Neural cell (in vitro differentiated cells): ENCODE data around the gene CACNA1S. TPM values are rescaled to one million over a fixed set of nuclear protein-coding genes. Genes with fewer than 3 reads are reported as not detected.

ENCODE experiments used
- H2AFZ ChIP-seq: fragments of 200-600, 300-800 bp; sonication (generic), shearing (Covaris generic); 2 replicates; pipeline ENCODE4 v1.6.0; 2014; ENCODE audit warnings: low read depth, mild to moderate bottlenecking, antibody characterized with exemption, low read length, moderate library complexity
- H3F3A ChIP-seq: fragments of 200-600 bp; shearing (Covaris generic); 2 replicates; pipeline ENCODE4 v1.6.1; 2016; ENCODE audit warnings: mild to moderate bottlenecking, moderate library complexity, mixed read lengths, antibody characterized with exemption, low read length; ENCODE audit not compliant: insufficient read depth, poor library complexity, severe bottlenecking
- H3K27ac ChIP-seq: fragments of 200-600, 300-800 bp; sonication (generic), shearing (Covaris generic); 2 replicates; pipeline ENCODE4 v1.5.1; 2014; ENCODE audit warnings: mild to moderate bottlenecking, low read length, moderate library complexity
- H3K27me3 ChIP-seq: fragments of 300-800, 200-600 bp; sonication (generic), shearing (Covaris generic); 2 replicates; pipeline ENCODE4 v1.6.0; 2014; ENCODE audit warnings: mild to moderate bottlenecking, low read depth, low read length, moderate library complexity; ENCODE audit not compliant: insufficient read depth
- H3K36me3 ChIP-seq: fragments of 300-800, 200-600 bp; sonication (generic), shearing (Covaris generic); 2 replicates; pipeline ENCODE4 v1.5.1; 2014; ENCODE audit warnings: mild to moderate bottlenecking, antibody characterized with exemption, low read length, moderate library complexity; ENCODE audit not compliant: insufficient read depth
- H3K4me2 ChIP-seq: fragments of 300-800, 200-600 bp; sonication (generic), shearing (Covaris generic); 2 replicates; pipeline ENCODE4 v1.6.0; 2014; ENCODE audit warnings: mild to moderate bottlenecking, low read length
- H3K4me3 ChIP-seq: fragments of 300-800, 200-600 bp; sonication (generic), shearing (Covaris generic); 2 replicates; pipeline ENCODE4 v1.5.1; 2014; ENCODE audit warnings: mild to moderate bottlenecking, low read length, moderate library complexity
- H3K79me2 ChIP-seq: fragments of 200-600 bp; shearing (Covaris generic); replicated peaks from 2 replicates; pipeline ENCODE4 v1.6.0; 2014; ENCODE audit warnings: mild to moderate bottlenecking, low read length, moderate library complexity; ENCODE audit not compliant: insufficient read depth
- H3K9ac ChIP-seq: fragments of 300-800, 200-600 bp; sonication (generic), shearing (Covaris generic); 2 replicates; pipeline ENCODE4 v1.6.1; 2016; ENCODE audit warnings: mild to moderate bottlenecking, low read length, mixed read lengths
- H3K9me2 ChIP-seq: fragments of 200-600 bp; shearing (Covaris generic); 2 replicates; pipeline ENCODE4 v1.6.1; 2016; ENCODE audit warnings: mild to moderate bottlenecking, low read length, mixed read lengths; ENCODE audit not compliant: insufficient read depth
- H3K9me3 ChIP-seq: fragments of 200-600, 300-800 bp; sonication (generic), shearing (Covaris generic); 2 replicates; pipeline ENCODE4 v1.6.1; 2016; ENCODE audit warnings: mild to moderate bottlenecking, mixed run types, low read length, moderate library complexity, mixed read lengths
- H4K20me1 ChIP-seq: fragments of 200-600 bp; shearing (Covaris generic); 2 replicates; pipeline ENCODE4 v1.6.1; 2016; ENCODE audit warnings: mild to moderate bottlenecking, mixed run types; ENCODE audit not compliant: insufficient read depth
- EP300 ChIP-seq: fragments of 450-650 bp; conservative IDR thresholded peaks from 2 replicates; pipeline ENCODE4 v1.6.1; 2014; ENCODE audit warnings: antibody characterized with exemption, mild to moderate bottlenecking, moderate library complexity; ENCODE audit not compliant: poor library complexity, severe bottlenecking
- EZH2 ChIP-seq: fragments of 200-600, 300-800 bp; shearing (Covaris generic), sonication (generic); IDR thresholded peaks from 2 replicates; pipeline ENCODE4 v1.6.1; 2014; ENCODE audit warnings: antibody characterized with exemption, low read length, borderline replicate concordance, mild to moderate bottlenecking; ENCODE audit not compliant: insufficient read depth, poor library complexity, severe bottlenecking
- MXI1 ChIP-seq: fragments of 450-650 bp; conservative IDR thresholded peaks from 2 replicates; pipeline ENCODE4 v1.6.1; 2014; ENCODE audit warnings: antibody characterized with exemption, mild to moderate bottlenecking; ENCODE audit not compliant: poor library complexity, severe bottlenecking
- POLR2AphosphoS5 ChIP-seq: IDR thresholded peaks from 2 replicates; pipeline ENCODE4 v1.6.1; 2012
- RAD21 ChIP-seq: fragments of 450-650 bp; conservative IDR thresholded peaks from 2 replicates; pipeline ENCODE4 v1.6.1; 2014; ENCODE audit warnings: antibody characterized with exemption, mild to moderate bottlenecking, moderate library complexity
- REST ChIP-seq: IDR thresholded peaks from 2 replicates; pipeline ENCODE4 v1.6.1; 2012; ENCODE audit warnings: borderline replicate concordance
- SMC3 ChIP-seq: fragments of 450-650 bp; conservative IDR thresholded peaks from 2 replicates; pipeline ENCODE4 v1.6.1; 2014; ENCODE audit warnings: antibody characterized with exemption, mild to moderate bottlenecking, moderate library complexity; ENCODE audit not compliant: poor library complexity
- TAF1 ChIP-seq: IDR thresholded peaks from 2 replicates; pipeline ENCODE4 v1.6.1; 2012; ENCODE audit warnings: low read depth
- polyA plus RNA-seq: library from polyadenylated mRNA; depleted of rRNA; stranded (reverse); fragments of >200 nt; gene quantifications from 2 replicates; pipeline ENCODE4 v1.2.3, GENCODE V29; 2014
- TF ChIP-seq, protein P1 (sequence below): fragments of 450-650 bp; IDR thresholded peaks from 2 replicates; pipeline ENCODE4 v1.5.1; 2014; ENCODE audit warnings: antibody characterized with exemption, mild to moderate bottlenecking, moderate library complexity; ENCODE audit not compliant: poor library complexity, severe bottlenecking

The CACNA1S gene
- polyA plus RNA-seq, 1 donor from 2014 or later = 0.05 TPM

DNA sequence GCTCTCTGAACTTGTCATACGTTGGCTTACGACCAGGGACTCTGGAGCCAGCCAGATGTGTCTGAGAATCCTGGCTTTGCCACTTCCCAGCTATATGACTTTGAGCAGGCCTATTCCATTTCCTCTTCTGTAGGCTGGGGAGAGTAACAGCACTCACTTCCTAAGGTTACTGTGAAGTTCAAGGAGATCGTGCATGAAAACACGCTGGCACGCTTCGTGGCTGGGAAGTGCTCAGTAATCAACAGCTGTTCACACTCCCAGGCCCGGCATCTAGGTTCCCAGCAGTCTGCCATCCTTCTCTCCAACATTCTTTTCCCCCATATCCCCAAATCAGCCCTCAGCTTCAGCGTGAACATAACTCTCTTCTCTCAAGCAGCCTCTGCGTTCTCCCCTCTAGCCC, 12.8 kb upstream of the CACNA1S start:
- Histone ChIP-seq H2AFZ (no peak overlapping the region), H3K9ac (no peak overlapping the region), H3K27ac (no peak overlapping the region), H4K20me1 (no peaks in the 10 kb centered on the region), H3K79me2 (no peaks in the 10 kb centered on the region), H3K36me3 (no peaks in the 10 kb centered on the region), H3K27me3 (no peaks in the 10 kb centered on the region), H3K4me3 (no peak overlapping the region), H3F3A (no peaks in the 10 kb centered on the region), H3K4me2 (no peak overlapping the region), H3K9me2 (no peaks in the 10 kb centered on the region), H3K9me3 (no peaks in the 10 kb centered on the region)
- no peak for TF ChIP-seq SMC3
- TF ChIP-seq, protein P1, sequence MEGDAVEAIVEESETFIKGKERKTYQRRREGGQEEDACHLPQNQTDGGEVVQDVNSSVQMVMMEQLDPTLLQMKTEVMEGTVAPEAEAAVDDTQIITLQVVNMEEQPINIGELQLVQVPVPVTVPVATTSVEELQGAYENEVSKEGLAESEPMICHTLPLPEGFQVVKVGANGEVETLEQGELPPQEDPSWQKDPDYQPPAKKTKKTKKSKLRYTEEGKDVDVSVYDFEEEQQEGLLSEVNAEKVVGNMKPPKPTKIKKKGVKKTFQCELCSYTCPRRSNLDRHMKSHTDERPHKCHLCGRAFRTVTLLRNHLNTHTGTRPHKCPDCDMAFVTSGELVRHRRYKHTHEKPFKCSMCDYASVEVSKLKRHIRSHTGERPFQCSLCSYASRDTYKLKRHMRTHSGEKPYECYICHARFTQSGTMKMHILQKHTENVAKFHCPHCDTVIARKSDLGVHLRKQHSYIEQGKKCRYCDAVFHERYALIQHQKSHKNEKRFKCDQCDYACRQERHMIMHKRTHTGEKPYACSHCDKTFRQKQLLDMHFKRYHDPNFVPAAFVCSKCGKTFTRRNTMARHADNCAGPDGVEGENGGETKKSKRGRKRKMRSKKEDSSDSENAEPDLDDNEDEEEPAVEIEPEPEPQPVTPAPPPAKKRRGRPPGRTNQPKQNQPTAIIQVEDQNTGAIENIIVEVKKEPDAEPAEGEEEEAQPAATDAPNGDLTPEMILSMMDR = no peak
- TF ChIP-seq RAD21 = no peak
- no peak for TF ChIP-seq EP300
- no peak for TF ChIP-seq TAF1
- no peak for TF ChIP-seq EZH2

DNA sequence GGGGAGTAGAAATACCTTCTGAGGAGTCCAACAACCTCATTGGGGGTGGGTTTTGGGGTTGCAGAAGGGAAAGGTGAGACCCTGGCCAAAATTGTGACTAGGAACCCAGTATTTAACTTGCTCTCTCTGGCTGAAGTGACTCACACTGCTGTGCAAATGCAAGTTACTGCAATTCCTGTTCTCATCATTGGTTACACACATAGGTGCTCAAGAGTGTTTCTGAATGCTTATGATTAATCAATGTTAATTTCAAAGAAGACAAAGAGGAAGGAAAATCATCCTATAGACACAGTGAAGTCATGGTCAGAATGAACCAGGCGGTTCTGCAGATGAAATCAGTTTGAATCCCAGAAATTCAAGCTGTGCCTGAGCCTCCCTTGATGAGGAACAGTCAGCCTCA, 11.6 kb upstream of the CACNA1S start:
- no peak overlapping the region for H2AFZ ChIP-seq
- no peaks in the 10 kb centered on the region for H3K9me2 ChIP-seq
- H3K36me3 ChIP-seq = no peaks in the 10 kb centered on the region
- H3K79me2 ChIP-seq = no peaks in the 10 kb centered on the region
- no peak overlapping the region for H3K4me3 ChIP-seq
- no peak overlapping the region for H3K4me2 ChIP-seq
- H3K9ac ChIP-seq = no peak overlapping the region
- no peaks in the 10 kb centered on the region for H4K20me1 ChIP-seq
- H3K27me3 ChIP-seq = no peaks in the 10 kb centered on the region
- TF ChIP-seq REST (no peak), POLR2AphosphoS5 (no peak), MXI1 (no peak)
- H3F3A ChIP-seq = no peaks in the 10 kb centered on the region
- no peak overlapping the region for H3K27ac ChIP-seq
- no peaks in the 10 kb centered on the region for H3K9me3 ChIP-seq
